NCI-H2227 (cell line): Measurements from ENCODE around the gene PNMA6E.

Experiments used
- DNase-seq: peaks from one replicate; lab custom pipeline; 2025; ENCODE audit not compliant: unreplicated experiment; lab: John Stamatoyannopoulos, UW

Gene PNMA6E

DNA sequence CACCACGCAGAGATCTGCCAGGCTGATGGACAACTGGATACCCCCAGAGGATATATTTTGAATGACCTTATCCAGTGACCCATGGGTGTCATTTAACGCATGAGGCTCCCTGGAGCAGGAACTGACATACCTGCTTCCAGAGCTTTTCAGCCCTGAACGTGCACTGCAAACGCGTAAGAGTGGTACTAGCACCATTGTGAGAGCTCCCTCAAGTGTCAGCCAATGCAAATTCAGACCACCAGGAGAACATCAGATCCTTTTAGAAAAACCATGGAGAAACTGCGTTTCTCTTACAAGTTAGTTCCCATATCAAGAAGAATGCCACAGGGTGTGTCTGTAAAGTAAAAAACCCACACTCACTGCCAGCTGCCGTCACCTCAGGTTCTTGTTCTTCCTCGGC lies 37.4 kb upstream of the PNMA6E start:
- DNase-seq = peak; percentile 34

DNA sequence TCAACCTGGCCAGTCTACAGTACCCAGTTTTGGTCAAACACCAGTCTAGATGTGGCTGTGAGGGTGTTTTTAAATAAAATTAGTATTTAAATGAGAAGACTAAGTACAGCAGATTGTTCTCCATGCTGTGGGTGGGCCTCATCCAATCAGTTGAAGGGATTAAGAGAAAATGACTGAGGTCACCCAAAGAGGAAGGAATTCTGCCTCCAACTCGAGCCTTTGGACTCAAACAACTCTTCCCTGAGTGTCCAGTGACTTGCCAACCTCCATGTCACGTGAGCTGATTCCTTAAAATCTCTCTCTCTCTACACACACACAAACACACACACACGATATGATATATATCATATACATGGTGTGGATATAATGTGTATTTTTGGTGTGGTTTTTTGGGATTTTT lies 34.7 kb upstream of the PNMA6E start:
- no peak for DNase-seq

- no peak for DNase-seq
These were observed 33.7 kb upstream of the PNMA6E start for GRCh38 chrX:153434801-153435200.

DNA sequence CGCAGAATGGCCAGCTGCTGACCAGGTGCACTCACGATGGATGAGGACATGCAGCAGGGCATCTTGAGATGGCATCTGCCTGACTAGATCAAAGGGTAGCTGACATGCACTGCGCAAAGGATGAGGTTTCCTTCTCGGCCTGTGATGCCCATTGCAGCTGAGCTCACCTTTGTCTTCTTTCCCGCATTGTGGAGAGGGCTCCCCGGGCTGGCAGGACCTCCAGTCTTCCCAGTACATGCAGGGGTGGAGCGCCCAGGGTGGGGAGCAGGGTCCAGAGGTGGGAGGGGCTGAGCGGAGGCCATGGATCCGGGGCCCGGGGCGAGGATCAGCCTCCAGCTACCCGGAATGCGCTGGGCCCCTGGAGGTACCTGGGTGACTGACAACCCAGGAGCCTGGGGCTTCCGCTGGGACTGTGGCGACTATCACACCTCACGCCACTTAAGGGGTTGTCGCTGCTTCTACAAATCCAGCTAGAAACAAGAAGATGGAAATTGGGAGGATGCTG lies 32.7 kb upstream of the PNMA6E start:
- no peak for DNase-seq

DNA sequence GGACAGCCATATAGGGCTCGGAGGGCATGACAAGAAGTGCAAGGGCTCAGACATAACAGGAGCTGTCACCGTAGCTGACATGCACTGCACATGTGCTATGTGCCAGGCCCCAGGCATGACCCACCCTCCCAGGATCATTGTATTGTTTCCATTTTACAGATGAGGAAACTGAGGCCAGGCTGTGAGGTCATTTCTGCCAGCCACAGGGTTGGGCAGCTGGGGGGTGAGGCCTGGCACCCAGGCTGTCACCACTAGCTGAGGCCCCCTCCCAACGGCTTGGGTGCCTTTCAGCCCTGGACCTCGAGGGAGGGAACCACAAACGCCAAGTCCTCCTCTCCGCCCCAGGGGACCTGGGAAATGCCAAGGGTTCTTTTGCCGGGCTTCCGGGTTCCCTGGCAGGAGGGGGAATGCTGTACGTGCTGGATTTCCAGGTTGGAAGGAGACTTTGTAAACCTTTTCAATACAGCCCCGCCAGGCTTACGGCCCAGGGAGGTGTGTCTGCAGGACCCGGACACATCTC lies 32.1 kb upstream of the PNMA6E start:
- no peak for DNase-seq

GRCh38 chrX:153430796-153431195 lies 29.6 kb upstream of the PNMA6E start:
- DNase-seq = no peak

GRCh38 chrX:153426204-153426603 lies 25.1 kb upstream of the PNMA6E start:
- DNase-seq = no peak

- DNase-seq = no peak
These were observed 22.5 kb upstream of the PNMA6E start for GRCh38 chrX:153423652-153424051.

DNA sequence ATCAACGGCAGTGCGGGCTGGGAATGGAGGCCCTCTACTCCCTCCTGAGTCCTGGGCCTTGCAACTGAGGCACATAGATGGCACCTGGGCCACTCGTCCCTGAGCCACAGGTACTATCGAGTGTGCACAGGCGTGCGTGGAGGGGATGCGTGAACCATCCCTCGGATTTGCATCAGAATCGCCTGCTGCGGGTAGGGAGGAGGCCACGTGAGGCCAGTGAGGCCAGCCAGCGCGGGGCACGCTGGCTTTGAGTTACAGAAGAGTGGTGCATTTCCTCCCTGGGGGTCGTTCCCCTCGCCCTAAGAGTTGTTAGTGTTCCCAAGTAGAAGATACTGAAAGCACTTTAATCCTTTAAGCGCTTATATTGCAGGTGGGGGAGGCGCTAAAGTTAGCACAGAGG lies 20.7 kb upstream of the PNMA6E start:
- no peak for DNase-seq

DNA sequence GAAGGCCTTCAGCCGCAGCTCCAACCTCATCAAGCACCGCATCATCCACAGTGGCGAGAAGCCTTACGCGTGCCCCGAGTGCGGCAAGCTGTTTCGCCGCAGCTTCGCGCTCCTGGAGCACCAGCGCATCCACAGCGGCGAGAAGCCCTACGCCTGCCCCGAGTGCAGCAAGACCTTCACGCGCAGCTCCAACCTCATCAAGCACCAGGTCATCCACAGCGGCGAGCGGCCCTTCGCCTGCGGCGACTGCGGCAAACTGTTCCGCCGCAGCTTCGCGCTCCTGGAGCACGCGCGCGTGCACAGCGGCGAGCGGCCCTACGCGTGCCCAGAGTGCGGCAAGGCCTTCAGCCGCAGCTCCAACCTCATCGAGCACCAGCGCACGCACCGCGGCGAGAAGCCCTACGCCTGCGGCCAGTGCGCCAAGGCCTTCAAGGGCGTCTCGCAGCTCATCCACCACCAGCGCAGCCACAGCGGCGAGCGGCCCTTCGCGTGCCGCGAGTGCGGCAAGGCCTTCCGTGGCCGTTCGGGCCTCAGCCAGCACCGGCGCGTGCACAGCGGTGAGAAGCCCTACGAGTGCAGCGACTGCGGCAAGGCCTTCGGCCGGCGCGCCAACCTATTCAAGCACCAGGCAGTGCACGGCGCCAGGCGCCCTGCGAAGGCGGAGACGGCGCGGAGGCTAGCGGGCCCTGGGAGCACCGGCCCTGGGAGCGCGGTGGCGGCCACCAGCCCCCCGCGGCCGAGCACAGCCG lies 19.9 kb upstream of the PNMA6E start:
- no peak for DNase-seq

- DNase-seq = no peak
These were observed 16.5 kb upstream of the PNMA6E start for GRCh38 chrX:153417637-153418036.

GRCh38 chrX:153416781-153417450 lies 15.8 kb upstream of the PNMA6E start:
- DNase-seq = no peak

DNA sequence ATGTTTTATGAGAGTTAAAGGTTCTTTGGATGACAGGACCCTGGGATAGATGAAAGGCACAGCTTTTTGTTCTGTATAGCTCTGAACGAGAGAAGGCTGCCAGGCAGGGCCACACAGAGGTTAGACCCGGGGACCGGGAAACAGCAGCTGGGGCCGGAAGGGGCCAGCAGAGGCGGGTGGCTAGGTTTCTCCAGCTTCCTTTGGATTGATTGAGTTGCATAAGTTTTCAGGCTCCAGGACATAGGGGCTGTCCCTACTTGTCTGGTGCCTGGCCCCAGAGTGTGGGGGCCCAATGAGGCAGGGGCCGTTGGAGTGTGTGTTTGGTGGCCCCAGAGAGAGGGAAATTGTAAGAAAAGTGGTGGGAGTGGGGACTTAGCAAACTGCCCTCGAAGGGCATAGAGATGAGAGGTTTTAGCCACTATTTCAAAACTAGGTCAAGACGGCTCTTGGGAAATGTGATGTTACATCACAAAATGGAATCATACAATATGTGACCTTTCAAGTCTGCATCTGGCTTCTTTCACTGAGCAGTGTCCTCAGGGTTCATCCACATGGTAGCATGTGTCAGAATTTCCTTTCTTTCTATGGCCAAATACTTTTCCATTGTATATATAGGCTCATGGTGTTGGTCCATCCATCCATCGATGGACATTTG lies 13.8 kb upstream of the PNMA6E start:
- no peak for DNase-seq

DNA sequence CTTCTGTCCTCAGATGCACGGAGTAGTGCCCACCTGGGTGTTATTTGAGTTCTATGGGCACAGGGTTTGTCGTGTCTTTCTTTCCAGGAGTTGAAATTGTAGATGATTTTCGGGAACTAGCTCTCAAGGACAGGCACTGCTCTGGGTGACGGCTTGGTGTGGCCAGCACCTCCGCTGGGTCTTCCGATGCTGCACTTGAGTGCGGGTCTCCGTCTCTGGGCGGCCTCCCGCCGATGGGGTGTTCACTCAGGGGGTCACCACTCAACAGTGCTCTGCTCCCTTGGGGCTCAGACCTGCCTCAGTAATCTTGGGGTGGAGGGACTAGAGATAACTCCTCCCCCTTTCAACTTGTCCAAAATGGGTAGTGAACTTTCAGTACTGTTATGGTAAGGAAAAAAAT lies 12.6 kb upstream of the PNMA6E start:
- DNase-seq = no peak

DNA sequence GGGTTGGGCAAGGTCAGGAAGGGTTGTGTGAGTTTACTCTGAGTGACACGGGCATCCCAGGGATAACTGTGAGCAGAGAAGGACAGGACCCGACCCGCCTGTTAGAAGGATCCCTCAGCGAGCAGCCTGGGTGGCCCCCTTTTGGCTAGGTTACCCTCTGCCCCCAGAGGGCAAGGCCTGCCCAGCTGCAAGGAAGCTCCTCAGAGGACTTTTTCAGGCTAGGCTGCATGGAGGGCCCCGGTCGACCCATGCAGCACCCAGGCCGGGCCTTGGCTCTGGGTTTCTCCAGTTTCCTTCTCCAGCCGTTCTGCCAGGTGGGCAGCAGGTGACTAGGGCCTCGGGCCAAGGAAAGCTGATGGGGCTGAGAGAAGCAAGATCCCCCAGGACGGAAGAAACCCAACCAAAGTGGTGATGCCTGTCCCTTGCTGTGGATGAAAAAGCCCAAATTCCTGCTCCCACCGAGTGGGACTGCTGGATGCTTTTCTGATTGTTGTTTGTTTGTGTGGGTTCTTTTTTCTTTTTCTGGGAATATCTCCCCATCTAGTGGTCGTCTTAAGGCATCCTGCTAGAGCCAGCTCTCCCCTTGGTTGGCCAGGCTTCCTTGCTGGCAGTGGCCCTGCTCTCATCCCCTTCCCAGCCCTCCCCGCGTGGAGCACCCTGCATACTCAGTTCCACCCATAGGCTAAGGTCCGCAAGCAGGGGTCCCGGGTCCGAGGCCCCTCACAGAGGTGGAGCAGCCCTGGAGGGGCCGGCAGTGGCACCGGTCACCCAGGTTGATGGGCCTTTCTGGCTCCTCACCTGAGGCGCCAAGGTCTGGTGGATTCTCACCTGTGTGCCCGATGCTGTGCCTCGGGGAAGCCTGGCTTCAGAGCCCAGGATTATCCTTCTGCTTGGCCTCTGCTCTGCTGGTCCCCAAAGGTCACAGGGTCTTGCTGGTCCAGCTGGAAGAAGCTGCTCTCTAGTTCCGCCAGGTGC lies 11.9 kb upstream of the PNMA6E start:
- DNase-seq = peak; percentile 5

DNA sequence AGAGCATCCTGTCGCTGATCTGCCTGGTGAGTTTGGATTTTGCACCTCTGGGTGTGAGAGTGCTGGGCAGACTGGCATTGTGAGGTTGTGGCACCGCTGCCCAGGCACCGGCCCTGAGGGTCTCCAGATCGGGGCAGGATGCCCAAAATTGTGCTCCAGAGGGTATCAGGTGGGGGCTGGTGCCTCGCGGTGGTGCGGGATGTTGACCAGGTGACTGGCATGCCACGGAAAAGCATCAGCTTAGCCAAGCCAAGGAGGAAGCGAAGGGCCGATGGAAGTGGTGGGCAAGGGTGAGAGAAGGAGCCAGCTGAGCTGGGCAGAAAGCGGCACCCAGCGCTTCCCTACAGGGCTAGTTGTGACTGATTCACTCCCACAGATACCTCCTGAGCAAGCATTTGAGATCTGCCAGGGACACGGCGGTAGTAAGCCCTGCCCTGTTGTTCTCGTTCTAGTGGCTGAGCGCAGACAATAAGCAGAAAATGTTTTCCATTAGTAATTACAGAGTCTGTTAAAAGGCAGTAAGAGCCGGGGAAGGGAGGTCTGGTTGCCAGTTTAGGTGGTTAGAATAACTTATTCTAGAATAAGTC lies 10.9 kb upstream of the PNMA6E start:
- no peak for DNase-seq

GRCh38 chrX:153411255-153411987 lies 10.3 kb upstream of the PNMA6E start, which contains the start of gene ZFP92:
Gene ZFP92, plus strand, starts transcription at chrX:153411472. Its CDS starts 6,851 bp downstream, at chrX:153418323.
- peak; percentile 20 for DNase-seq

- no peak for DNase-seq
These were observed 9.7 kb upstream of the PNMA6E start for GRCh38 chrX:153410888-153411254.

DNA sequence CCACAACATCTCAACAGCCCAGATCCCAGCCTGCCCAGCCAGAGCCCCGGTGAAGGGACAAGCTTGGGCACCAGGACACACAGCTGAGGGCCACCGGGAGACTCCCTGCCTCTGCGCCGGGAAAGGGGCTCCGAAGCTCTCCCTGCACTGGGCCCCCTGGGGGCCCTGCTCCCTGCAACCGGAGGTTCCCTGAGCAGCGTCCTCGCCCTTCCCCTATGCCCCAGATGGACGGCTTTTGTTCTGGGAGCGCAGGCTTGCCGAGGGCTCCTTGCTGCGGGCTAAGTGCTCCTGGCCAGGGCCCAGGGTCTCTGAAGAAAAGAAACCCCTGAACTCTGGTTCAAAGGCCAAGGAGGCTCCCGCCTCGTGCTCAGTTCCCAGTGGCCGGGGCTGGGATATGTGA lies 9.2 kb upstream of the PNMA6E start:
- DNase-seq = no peak
